NCI-H146 (cell line): ENCODE data around the gene EZR.

Experiments
- DNase-seq: peaks from one replicate; lab custom pipeline; 2025; lab: John Stamatoyannopoulos, UW

EZR gene

GRCh38 chr6:158725704-158726103 is 93.5 kb downstream of the EZR start:
- no peak for DNase-seq

GRCh38 chr6:158722176-158722729 is 96.9 kb downstream of the EZR start:
- DNase-seq = no peak

GRCh38 chr6:158718461-158719046 is 100.6 kb downstream of the EZR start:
- peak; percentile 96 for DNase-seq

- DNase-seq = no peak
These were observed 101.5 kb downstream of the EZR start for GRCh38 chr6:158717341-158718330.
